ENCODE results near the gene GSTM4.

The GSTM4 gene

GRCh38 chr1:109655615-109656519 is at the start of gene GSTM4:
Gene GSTM4, plus strand, starts transcription at chr1:109656099. Its CDS starts 291 bp downstream, at chr1:109656390.
- DNase-seq: peak; percentile 45

GRCh38 chr1:109609881-109610280 is 46.0 kb upstream of the GSTM4 start:
- DNase-seq: no peak

- no peak for DNase-seq
Observed at GRCh38 chr1:109610609-109611307, 45.1 kb upstream of the GSTM4 start.

GRCh38 chr1:109611308-109611990 is 44.5 kb upstream of the GSTM4 start:
- no peak for DNase-seq

GRCh38 chr1:109613361-109614147 is 42.3 kb upstream of the GSTM4 start:
- DNase-seq: no peak

- DNase-seq: no peak
Observed at GRCh38 chr1:109615879-109616278, 40.0 kb upstream of the GSTM4 start.

GRCh38 chr1:109616391-109616790 is 39.5 kb upstream of the GSTM4 start:
- no peak for DNase-seq

GRCh38 chr1:109617291-109617801 is 38.6 kb upstream of the GSTM4 start:
- DNase-seq: no peak

- DNase-seq: no peak
Observed at GRCh38 chr1:109618661-109619575, 37.0 kb upstream of the GSTM4 start.

GRCh38 chr1:109619576-109620400 is 36.1 kb upstream of the GSTM4 start, which contains the start of the genes AMPD2 and GNAT2:
Gene AMPD2, plus strand, starts transcription at chr1:109619837. Its CDS starts 1,339 bp downstream, at chr1:109621176.
Gene GNAT2, minus strand, starts transcription at chr1:109619616. Its CDS starts 6,746 bp downstream, at chr1:109612870.
- DNase-seq: peak; percentile 58

GRCh38 chr1:109620401-109620791 is 35.5 kb upstream of the GSTM4 start:
- no peak for DNase-seq

GRCh38 chr1:109620841-109621286 is 35.0 kb upstream of the GSTM4 start:
- DNase-seq: peak; percentile 98

GRCh38 chr1:109621379-109622136 is 34.3 kb upstream of the GSTM4 start:
- no peak for DNase-seq

GRCh38 chr1:109622137-109622892 is 33.6 kb upstream of the GSTM4 start:
- no peak for DNase-seq

GRCh38 chr1:109622895-109623294 is 33.0 kb upstream of the GSTM4 start:
- no peak for DNase-seq

GRCh38 chr1:109623601-109624161 is 32.2 kb upstream of the GSTM4 start:
- DNase-seq: no peak

GRCh38 chr1:109624201-109625010 is 31.5 kb upstream of the GSTM4 start:
- no peak for DNase-seq
